Erythroblast (primary cell): ENCODE results near the gene CCDC28A.

Experiments
- DNase-seq, 2 experiments: peaks; one replicate each; lab custom pipeline; 2025; lab: John Stamatoyannopoulos, UW
- GATA1 ChIP-seq: IDR thresholded peaks from 2 replicates; pipeline ENCODE4 v1.6.1; 2011; ENCODE audit warnings: low read depth, mild to moderate bottlenecking, control low read depth, low read length, moderate library complexity
- POLR2A ChIP-seq: IDR thresholded peaks from 2 replicates; pipeline ENCODE4 v1.6.1; 2011; ENCODE audit warnings: mild to moderate bottlenecking, low read length

Gene CCDC28A

GRCh38 chr6:138806889-138807288 is 33.3 kb downstream of the CCDC28A start:
- no peak for DNase-seq
- TF ChIP-seq GATA1 (no peak), POLR2A (no peak)

- no peak for DNase-seq
- TF ChIP-seq GATA1 (no peak), POLR2A (no peak)
Observed at GRCh38 chr6:138809677-138810076, 36.1 kb downstream of the CCDC28A start.

GRCh38 chr6:138811866-138812265 is 38.3 kb downstream of the CCDC28A start:
- TF ChIP-seq POLR2A = no peak
- TF ChIP-seq GATA1 = no peak
- DNase-seq = no peak

GRCh38 chr6:138814179-138814834 is 40.7 kb downstream of the CCDC28A start:
- no peak for TF ChIP-seq POLR2A
- TF ChIP-seq GATA1 = no peak
- no peak for DNase-seq

GRCh38 chr6:138815221-138815620 is 41.7 kb downstream of the CCDC28A start:
- TF ChIP-seq POLR2A = no peak
- TF ChIP-seq GATA1 = no peak
- no peak for DNase-seq

GRCh38 chr6:138815797-138816528 is 42.4 kb downstream of the CCDC28A start:
- DNase-seq = peak; percentile 48 to 54
- no peak for TF ChIP-seq GATA1
- TF ChIP-seq POLR2A = no peak

GRCh38 chr6:138817799-138818198 is 44.2 kb downstream of the CCDC28A start:
- TF ChIP-seq POLR2A (no peak), GATA1 (no peak)
- no peak for DNase-seq

GRCh38 chr6:138818496-138819194 is 45.1 kb downstream of the CCDC28A start:
- TF ChIP-seq POLR2A (no peak), GATA1 (no peak)
- no peak for DNase-seq

GRCh38 chr6:138821519-138821918 is 48.0 kb downstream of the CCDC28A start:
- no peak for DNase-seq
- TF ChIP-seq POLR2A = no peak
- no peak for TF ChIP-seq GATA1

GRCh38 chr6:138824482-138825144 is 51.0 kb downstream of the CCDC28A start:
- TF ChIP-seq GATA1 (no peak), POLR2A (no peak)
- DNase-seq = no peak

- TF ChIP-seq POLR2A (no peak), GATA1 (no peak)
- DNase-seq = no peak
Observed at GRCh38 chr6:138830248-138830647, 56.7 kb downstream of the CCDC28A start.

GRCh38 chr6:138832182-138832581 is 58.6 kb downstream of the CCDC28A start:
- TF ChIP-seq GATA1 (no peak), POLR2A (no peak)
- DNase-seq = no peak

- TF ChIP-seq GATA1 (no peak), POLR2A (no peak)
- no peak for DNase-seq
Observed at GRCh38 chr6:138833816-138834539, 60.4 kb downstream of the CCDC28A start.

GRCh38 chr6:138837246-138837645 is 63.7 kb downstream of the CCDC28A start:
- TF ChIP-seq POLR2A (no peak), GATA1 (no peak)
- no peak for DNase-seq
